ENCODE measurements around the gene XXYLT1.

Gene XXYLT1

DNA sequence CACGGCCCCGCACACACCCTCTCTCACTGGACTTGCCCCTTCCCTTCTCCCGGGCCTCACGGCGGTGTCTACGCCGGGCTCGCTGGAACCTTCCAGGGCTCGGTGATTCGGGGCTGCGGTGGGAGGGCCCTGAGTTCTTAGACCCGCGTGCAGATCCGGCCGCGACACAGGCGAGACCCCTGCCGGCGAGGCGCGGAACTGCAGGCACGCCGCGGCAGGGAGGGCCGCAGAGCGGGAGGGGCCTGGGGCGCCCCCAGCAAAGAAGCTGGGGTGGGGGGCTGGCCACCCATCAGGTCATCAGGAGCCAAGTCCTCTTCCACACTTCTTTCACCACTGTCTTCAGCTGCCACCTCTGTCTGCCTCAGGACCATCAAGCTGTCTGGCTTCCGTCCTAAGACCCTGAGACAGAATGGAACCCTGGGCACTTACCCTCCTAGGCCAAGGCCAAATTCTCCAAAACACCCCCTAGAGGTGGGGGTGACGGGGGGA is 164.5 kb downstream of the XXYLT1 start:
- DNase-seq: peak; percentile 13

DNA sequence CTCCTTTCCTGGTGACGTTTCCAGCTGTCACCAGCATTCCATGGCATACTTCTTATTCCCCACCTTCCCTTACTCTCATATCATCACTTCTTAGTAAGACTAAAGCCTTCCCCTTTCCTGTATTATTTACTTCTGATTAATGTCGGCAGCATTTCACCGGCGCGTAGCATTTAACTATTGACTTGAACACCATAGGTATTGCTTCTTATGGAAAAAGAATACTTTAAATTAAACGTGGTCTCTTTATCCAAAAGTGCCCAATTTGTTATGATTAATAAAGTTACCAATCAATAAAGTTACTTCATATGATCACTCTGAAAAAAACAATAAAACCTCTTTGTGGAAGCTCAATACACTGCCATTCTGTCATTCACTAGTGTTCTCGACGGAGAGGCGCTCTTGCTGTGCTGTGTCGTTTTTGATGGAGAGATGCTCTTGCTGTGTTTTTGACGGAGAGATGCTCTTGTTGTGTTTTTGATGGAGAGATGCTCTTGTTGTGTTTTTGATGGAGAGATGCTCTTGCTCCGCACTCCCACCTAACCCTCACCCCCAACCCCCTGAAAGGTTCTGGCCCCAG is 165.0 kb downstream of the XXYLT1 start:
- no peak for DNase-seq

- DNase-seq: no peak
Measured at GRCh38 chr3:195105389-195105788, 165.6 kb downstream of the XXYLT1 start.

DNA sequence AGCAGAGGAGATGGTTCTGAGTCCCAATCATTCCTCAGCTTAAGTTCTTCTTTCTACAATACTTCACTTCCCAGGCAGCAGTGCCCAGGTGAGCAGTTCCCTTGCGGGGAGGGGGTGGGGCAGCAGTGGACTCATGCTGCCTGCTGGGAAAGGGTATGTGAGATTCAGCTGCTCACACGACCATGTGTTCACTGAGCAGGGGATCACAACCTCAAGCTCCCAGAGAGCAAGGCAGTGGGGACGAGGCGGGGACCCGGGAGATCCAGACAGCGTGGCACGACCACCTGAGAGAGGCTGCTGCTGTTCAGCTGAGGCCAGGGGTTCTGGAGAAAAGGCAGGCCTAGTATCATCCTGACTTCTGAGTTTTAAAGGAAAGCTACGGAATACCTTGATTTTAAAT is 166.6 kb downstream of the XXYLT1 start:
- no peak for DNase-seq

GRCh38 chr3:195103623-195104022 is 167.3 kb downstream of the XXYLT1 start:
- no peak for DNase-seq

DNA sequence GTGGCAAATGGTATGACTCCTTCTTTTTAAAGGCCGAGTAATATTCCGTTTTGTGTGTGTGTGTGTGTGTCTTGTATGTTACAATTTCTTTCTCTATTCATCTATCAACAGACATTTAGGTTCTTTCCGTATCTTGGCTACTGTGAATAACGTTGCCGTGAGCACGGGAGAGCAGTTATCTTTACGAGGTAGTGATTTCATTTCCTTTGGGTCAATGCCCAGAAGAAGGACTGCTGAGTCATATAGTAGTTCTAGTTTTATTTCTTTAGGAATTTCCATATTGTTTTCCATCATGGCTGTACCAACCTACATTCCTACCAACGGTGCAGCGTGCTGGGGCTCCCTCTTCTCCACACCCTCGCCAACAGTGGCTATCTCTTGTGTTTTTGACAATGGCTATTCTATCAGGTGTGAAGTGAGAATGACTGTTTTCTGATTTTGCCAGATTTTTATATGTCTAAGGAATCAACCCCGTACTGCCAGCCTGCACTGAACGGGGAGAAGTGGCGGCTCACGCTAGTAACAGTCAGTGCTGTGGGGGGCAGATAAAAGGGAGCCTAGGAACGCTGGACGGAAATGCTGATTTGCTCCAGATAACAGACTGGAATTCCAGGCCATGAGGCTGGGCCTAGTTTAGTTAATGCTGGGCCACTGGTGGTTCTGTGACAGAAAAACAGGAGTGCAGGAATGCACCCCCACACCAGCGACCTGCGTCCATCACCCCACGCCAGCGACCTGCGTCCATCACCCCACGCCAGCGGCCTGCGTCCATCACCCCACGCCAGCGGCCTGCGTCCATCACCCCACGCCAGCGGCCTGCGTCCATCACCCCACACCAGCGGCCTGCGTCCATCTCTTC is 168.1 kb downstream of the XXYLT1 start:
- no peak for DNase-seq

- DNase-seq: no peak
Measured at GRCh38 chr3:195101927-195102608, 168.9 kb downstream of the XXYLT1 start.

GRCh38 chr3:195101001-195101583 is 169.9 kb downstream of the XXYLT1 start:
- DNase-seq: no peak

DNA sequence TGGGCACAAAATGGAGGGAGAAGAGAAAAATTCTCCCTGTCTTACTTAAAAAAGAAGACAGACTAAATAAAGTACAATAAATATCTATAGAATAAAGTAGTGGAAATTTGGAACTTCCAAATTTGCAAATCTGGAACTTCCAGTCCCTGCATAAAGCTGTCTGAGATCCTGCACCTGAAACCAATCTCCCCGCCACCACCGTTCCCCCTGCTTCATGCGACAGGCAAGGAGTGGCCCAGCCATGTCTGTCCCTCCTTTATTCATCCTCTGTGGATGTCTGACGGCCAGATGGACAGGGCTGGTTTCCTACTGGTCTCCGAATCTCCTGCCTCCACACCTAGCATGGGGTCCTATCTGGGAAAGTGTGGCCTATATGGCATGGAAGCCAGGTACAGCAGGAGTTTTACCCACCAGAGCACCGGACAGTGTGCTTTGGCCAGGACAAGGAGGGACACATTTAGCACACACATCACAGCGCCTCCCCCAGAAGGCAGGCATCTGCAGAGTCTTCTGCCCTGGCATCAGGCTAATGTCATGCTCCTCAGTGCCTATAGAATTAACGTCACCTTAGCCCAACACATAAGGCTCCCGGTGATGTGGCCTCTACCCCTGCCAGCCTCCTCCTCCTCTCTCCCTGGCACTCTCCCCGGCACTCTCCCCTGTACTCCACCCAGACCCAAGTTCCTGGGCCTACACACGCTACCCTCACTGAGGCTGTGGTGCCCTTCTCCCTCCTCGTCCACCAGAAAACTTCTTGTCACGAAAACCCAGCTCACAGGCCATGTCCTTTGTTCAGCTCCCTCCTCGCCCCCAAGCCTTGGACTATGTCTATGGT is 170.8 kb downstream of the XXYLT1 start:
- no peak for DNase-seq

DNA sequence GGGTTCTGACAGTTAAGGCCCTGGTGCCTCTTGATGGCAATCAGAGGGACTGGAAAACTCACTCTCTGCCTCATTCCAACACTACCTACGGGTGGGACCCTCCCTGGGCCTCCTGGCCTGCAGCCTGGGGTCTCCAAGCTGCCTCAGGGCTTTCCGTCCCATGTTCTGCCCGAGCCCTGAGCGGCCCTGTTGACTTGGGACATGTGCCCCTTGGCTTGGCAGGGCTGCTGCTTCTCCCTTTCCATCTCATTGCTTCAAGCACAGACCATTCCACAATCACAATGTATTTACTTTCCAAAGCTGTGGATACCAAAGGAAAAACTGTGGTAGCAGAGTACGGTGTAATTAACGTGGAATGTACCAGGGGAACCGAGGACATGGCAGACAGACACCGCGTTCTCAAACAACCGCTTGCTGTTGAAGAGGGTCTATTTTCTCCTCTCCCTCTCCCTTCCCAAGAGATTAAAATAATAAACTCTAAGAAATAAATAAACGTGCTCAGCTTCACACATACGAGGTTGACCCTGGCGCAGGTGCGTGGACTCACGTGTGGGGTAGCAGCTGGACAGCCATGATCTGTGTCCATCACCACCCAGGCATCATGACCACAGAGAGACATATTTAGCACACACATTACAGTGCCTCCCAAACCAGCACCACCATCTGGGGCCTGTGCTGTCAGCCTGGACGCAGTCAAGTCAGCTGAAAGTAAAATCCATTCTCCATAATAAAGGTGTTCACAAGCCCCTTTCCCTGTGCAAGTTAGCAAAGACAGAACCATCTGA is 172.0 kb downstream of the XXYLT1 start:
- no peak for DNase-seq

GRCh38 chr3:195097331-195098255 is 173.4 kb downstream of the XXYLT1 start:
- no peak for DNase-seq

DNA sequence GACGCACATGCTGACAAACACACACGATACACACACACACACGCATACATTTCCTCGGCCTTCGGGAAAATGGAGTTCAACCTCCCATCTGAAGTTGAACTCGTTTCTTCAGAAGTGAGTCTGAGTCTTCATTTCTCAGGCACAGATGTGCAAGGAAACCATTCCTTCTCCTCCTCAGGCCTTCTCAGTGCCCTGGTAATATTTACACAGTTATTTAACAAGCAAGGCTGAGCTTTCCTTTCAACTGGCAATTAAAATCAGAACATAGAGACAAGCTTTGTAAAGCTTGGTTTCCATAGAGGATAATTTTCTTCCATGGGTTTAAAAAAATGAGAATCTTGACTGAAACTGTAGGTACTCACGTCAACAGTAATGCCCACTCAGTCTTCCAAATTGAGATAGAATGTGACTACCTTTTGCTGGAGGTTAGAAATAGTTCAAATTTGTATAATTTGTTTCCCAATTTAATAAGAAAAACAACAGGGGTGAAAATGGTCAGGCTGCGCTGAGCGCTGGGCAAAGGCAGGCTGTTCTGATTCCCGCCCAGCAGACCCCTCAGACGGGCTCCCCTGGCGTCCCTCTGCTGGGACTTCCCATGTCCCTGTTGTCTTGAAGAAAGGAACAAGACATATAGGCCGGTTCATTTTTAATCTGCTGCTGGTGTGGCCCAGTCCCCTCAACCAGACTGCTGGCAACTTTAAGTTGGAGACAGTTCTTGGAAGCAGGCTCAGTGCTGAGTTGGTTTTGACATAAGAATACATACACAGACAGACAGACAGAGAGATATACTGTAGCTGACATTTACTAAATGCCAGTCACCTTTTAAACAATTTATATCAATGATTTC is 174.3 kb downstream of the XXYLT1 start:
- no peak for DNase-seq

DNA sequence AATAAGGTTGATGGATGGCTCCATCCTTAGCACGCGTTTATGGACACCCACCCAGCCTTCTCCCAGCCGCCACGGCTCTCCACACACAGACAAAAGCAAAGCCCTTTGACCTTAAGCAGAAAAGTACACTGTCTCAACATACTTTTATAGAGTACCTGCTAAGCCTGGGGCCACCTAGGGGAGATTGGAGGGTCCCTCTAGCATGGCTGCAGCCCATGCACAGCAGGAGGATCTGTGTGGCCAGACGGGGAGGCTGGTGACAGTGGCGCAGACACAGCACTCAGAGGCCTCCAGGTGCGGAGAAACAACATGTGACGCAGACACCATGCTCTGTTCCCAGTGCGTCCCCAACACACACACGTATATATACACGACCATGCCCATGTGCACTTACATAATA is 174.9 kb downstream of the XXYLT1 start:
- no peak for DNase-seq

DNA sequence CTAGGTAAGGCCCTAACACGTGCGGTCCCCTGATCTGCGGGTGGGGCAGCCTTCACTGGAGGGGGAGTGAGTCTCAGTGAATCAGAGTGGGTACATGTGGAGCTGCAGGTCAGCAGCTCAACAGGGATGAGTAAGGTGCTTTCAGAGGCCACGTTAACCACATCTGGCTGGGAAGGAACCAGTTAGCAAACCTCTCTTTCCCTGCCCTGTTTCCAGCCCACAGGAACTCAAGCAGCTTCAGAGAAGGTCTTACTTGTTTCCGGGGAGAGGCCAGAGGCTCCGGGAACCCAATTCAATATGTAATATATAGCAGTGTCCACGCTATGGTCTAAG is 175.3 kb downstream of the XXYLT1 start:
- DNase-seq: no peak

DNA sequence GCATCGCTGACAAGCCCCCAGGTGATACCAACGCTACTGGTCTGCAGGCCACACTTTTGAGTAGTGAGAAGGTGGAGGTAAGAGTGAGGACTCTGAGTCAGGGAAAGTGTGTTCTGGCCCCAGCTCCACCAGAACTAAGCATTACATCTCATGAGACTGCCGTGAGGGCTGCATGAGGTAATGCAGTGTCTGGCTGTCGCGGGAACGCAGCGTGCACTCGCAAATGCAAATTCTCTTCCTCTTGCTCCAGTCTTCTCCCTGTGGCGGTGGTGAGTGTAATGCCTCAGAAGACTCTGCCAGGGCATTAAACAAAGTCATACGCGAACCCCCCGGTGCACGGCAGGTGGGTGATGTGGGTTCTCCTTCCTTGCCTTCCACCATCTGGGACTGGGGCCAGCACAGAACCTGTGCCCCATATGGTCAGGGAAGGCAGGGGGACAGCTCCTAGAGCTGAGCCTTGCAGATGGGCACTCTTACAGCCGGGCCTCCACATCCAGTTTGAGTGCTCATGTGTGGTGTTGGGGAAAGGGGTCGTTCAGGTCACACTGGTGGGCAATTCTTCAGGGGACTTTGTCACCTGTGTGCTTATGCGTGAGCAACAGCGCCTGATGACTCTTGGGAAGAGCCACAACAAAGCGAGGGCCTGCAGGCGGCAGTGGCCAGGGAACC is 175.8 kb downstream of the XXYLT1 start:
- peak; percentile 3 for DNase-seq

DNA sequence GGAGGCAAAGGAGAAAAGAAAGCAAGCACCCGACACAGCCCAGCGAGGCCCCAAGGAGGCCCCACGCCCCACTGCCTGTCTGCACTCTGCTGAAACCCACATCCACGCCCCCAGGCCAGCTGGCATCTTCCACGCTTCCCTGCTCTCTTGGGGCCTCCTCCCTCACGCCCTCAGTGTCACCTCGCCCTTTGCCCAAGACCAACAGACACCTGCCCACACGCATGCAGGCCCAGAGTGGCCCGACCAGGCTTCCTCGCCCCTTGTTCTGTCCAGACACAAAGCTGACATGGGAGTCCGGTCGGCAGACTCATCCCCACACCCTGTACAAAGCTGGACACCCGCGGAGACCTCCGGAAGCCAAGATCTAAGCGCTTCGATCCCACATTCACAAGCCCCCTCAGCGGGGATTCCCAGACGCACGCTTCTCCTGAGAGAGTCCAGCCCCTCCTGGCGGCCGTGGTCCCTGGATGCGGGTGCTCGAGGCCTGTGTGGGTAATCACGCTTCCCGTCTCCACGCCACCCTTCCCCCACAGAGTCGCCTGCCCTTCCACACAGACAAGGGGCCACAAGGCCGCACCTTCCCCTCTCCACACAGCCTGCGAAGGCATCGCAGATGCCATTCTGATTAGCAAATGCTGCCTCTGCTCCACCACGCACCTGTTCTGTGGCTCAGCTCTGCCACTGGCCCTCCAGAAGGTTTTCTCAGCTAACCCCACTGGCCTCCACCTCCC is 176.6 kb downstream of the XXYLT1 start:
- DNase-seq: no peak

GRCh38 chr3:195093731-195094130 is 177.2 kb downstream of the XXYLT1 start:
- DNase-seq: no peak

GRCh38 chr3:195087840-195088601 is 182.9 kb downstream of the XXYLT1 start:
- DNase-seq: peak; percentile 5
